ENCODE measurements around the gene NTM.

- TF ChIP-seq POLR2AphosphoS5 (IDR thresholded peaks at IDR 0.05) = no peak
- TF ChIP-seq, protein P1, sequence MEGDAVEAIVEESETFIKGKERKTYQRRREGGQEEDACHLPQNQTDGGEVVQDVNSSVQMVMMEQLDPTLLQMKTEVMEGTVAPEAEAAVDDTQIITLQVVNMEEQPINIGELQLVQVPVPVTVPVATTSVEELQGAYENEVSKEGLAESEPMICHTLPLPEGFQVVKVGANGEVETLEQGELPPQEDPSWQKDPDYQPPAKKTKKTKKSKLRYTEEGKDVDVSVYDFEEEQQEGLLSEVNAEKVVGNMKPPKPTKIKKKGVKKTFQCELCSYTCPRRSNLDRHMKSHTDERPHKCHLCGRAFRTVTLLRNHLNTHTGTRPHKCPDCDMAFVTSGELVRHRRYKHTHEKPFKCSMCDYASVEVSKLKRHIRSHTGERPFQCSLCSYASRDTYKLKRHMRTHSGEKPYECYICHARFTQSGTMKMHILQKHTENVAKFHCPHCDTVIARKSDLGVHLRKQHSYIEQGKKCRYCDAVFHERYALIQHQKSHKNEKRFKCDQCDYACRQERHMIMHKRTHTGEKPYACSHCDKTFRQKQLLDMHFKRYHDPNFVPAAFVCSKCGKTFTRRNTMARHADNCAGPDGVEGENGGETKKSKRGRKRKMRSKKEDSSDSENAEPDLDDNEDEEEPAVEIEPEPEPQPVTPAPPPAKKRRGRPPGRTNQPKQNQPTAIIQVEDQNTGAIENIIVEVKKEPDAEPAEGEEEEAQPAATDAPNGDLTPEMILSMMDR (IDR thresholded peaks at IDR 0.05) = no peak
Observed at GRCh38 chr11:131533149-131533548, 162.7 kb downstream of the NTM start.

Data from breast epithelium (tissue), 3 donors.